GM23338 (cell line): ENCODE measurements around the gene SRMS.

ENCODE experiments used
- EZH2phosphoT487 ChIP-seq: fragments of 200-600 bp; sonication (generic); IDR thresholded peaks from one replicate; pipeline ENCODE4 v1.8.1; 2018; ENCODE audit warnings: antibody characterized with exemption; ENCODE audit not compliant: unreplicated experiment
- JUNB ChIP-seq: IDR thresholded peaks from one replicate; pipeline ENCODE4 v1.6.1; 2016; ENCODE audit warnings: antibody characterized with exemption; ENCODE audit not compliant: unreplicated experiment
- POLR2AphosphoS5 ChIP-seq: IDR thresholded peaks from 2 replicates; pipeline ENCODE4 v1.6.1; 2016; ENCODE audit warnings: antibody characterized with exemption, low read depth
- STAT1 ChIP-seq: IDR thresholded peaks from one replicate; pipeline ENCODE4 v1.6.1; 2016; ENCODE audit warnings: antibody characterized with exemption; ENCODE audit not compliant: unreplicated experiment
- TF ChIP-seq, protein P1 (sequence below), 2 experiments: fragments of 200-600 bp in 1 of 2; sonication (generic) in 1 of 2; conservative IDR thresholded peaks; 2 replicates each; pipeline versions ENCODE4 v1.5.1 to v1.6.1; 2016 to 2017; ENCODE audit warnings: antibody characterized with exemption in 2 of 2, low read depth in 2 of 2, mild to moderate bottlenecking in 2 of 2, moderate library complexity in 1 of 2

DNA sequence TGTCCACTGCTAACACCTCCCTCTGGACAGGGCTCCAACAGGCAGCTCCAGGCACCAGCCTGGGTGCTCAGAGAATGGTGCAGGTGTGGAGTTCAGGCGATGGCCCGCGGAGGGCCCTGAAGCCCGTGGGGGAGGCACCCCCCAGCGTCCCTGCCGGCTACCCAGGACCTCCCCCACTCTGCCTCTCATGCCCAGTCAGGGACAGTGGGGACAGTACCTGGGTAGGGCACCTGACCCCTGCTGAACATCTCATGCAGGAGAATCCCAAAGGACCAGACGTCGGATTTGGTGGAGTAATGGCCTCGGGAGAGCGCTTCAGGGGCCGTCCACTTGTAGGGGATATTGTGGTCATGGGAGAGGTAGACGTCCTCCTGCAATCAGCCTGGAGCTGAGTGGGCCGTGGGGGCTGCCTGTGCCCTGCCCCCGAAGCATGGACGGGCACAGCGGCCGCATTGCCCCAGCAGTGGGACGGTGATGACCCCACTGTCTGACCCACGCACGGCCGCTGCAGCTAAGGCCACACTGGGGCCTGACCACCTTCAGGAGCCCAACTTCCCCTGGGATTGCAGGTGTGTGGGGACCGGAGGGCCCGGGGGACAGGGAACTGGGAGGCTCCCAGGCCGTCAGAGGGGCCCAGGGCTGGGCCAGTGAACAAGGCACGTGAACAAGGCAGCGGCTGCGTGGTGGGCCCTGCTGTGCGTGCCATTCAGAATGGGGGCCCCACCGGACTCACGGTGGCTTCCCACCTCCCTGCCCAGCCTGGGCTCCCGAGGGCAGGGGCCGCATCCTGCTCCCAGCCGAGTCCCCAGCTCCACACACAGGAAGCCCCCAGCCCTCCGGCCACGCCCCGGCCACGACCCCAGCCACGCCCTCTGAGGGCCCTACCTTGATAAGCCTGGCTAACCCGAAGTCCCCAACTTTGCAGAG lies 17.4 kb downstream of the SRMS start:
- TF ChIP-seq, protein P1, sequence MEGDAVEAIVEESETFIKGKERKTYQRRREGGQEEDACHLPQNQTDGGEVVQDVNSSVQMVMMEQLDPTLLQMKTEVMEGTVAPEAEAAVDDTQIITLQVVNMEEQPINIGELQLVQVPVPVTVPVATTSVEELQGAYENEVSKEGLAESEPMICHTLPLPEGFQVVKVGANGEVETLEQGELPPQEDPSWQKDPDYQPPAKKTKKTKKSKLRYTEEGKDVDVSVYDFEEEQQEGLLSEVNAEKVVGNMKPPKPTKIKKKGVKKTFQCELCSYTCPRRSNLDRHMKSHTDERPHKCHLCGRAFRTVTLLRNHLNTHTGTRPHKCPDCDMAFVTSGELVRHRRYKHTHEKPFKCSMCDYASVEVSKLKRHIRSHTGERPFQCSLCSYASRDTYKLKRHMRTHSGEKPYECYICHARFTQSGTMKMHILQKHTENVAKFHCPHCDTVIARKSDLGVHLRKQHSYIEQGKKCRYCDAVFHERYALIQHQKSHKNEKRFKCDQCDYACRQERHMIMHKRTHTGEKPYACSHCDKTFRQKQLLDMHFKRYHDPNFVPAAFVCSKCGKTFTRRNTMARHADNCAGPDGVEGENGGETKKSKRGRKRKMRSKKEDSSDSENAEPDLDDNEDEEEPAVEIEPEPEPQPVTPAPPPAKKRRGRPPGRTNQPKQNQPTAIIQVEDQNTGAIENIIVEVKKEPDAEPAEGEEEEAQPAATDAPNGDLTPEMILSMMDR (conservative IDR thresholded peaks at IDR 0.05; ENCODE audit: low read depth in 2 of 2) = no peak
- TF ChIP-seq EZH2phosphoT487 = no peak
- no peak for TF ChIP-seq JUNB
- no peak for TF ChIP-seq STAT1
- TF ChIP-seq POLR2AphosphoS5 = no peak
